Sigmoid colon (tissue), 4 donors: ENCODE results near the gene KIAA0040.

Experiments
- POLR2AphosphoS5 ChIP-seq, 4 donors: sonication (generic); formaldehyde crosslinking; IDR thresholded peaks; one replicate each; pipeline ENCODE4 v1.6.1; 2017; ENCODE audit warnings: antibody characterized with exemption in 4 of 4
- TF ChIP-seq, protein P1 (sequence below), 4 experiments: fragments of 450-650 bp in 3 of 4; fragments of 200-600 bp in 1 of 4; IDR thresholded peaks; one replicate each; pipeline ENCODE4 v1.5.1; 2016 to 2019; ENCODE audit warnings: antibody characterized with exemption in 4 of 4, mild to moderate bottlenecking in 3 of 4, moderate library complexity in 2 of 4

DNA sequence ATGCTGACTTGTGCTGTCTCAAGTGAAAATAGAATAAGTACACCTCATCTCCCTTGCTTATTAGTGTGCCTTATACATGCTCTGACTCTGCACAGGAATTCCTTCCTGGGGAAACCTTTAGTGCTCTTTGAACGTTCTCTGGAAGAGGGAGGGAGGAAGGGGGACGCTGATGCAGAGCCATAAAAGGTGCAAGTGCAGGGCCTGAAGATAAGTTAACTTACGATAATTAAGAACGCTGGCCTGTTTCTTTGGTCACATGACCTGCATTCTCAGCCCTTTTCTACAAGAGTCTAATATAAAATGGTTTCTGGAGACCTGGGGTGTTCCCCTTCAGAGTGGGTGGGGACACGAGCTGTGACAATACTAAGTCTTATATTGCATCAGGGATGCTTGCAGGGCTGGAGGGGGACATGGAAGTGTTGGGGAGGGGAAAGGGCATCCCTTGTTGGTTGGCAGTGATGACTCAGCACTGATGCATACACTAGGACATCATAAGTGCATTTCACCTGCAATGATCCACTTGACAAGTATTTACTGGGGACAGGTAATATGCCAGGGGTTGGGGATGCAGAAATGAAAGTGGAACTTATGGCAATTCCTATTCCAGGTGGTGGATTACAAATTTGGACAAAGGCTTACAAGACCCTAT, 26.3 kb upstream of the KIAA0040 start:
- TF ChIP-seq, protein P1, sequence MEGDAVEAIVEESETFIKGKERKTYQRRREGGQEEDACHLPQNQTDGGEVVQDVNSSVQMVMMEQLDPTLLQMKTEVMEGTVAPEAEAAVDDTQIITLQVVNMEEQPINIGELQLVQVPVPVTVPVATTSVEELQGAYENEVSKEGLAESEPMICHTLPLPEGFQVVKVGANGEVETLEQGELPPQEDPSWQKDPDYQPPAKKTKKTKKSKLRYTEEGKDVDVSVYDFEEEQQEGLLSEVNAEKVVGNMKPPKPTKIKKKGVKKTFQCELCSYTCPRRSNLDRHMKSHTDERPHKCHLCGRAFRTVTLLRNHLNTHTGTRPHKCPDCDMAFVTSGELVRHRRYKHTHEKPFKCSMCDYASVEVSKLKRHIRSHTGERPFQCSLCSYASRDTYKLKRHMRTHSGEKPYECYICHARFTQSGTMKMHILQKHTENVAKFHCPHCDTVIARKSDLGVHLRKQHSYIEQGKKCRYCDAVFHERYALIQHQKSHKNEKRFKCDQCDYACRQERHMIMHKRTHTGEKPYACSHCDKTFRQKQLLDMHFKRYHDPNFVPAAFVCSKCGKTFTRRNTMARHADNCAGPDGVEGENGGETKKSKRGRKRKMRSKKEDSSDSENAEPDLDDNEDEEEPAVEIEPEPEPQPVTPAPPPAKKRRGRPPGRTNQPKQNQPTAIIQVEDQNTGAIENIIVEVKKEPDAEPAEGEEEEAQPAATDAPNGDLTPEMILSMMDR (IDR thresholded peaks at IDR 0.05): no peak
- no peak for TF ChIP-seq POLR2AphosphoS5 (IDR thresholded peaks at IDR 0.05)
